Measurements from ENCODE around the gene KRT6B. TPM values are rescaled to one million over a fixed set of nuclear protein-coding genes. Genes with fewer than 3 reads are reported as not detected.

KRT6B gene
- total RNA-seq, 1 donor = not detected

DNA sequence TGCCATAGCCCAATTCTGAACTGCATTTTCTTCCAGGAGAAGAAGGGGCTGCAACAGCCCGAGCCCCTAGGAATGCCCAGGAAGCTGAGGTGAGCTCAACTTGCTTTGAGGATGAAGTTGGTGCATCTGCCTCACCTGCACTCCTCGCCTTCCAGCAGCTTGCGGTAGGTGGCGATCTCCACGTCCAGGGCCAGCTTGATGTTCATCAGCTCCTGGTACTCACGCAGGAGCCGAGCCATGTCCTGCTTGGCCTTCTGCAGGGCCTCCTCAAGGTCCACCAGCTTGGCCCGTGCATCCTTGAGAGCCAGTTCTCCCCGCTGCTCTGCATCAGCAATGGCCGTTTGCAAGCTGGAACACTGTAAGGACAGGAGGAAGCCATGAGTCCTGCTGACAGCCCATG, 23.8 kb downstream of the KRT6B start:
- H3K4me3 ChIP-seq (ENCODE audit: low read depth, low read length) = no peak overlapping the region
- DNase-seq (ENCODE audit: low read depth) = no peak
- no peak for TF ChIP-seq CTCF (IDR thresholded peaks at IDR 0.05; ENCODE audit: insufficient read depth, low read length)

GRCh38 chr12:52427083-52427482, 24.9 kb downstream of the KRT6B start:
- no peak for DNase-seq (ENCODE audit: low read depth)
- H3K4me3 ChIP-seq (ENCODE audit: low read depth, low read length) = no peak overlapping the region
- TF ChIP-seq CTCF (IDR thresholded peaks at IDR 0.05; ENCODE audit: insufficient read depth, low read length) = no peak

- DNase-seq (ENCODE audit: low read depth) = no peak
- TF ChIP-seq CTCF (IDR thresholded peaks at IDR 0.05; ENCODE audit: insufficient read depth, low read length) = no peak
Measured at GRCh38 chr12:52426034-52426433, 25.9 kb downstream of the KRT6B start.

DNA sequence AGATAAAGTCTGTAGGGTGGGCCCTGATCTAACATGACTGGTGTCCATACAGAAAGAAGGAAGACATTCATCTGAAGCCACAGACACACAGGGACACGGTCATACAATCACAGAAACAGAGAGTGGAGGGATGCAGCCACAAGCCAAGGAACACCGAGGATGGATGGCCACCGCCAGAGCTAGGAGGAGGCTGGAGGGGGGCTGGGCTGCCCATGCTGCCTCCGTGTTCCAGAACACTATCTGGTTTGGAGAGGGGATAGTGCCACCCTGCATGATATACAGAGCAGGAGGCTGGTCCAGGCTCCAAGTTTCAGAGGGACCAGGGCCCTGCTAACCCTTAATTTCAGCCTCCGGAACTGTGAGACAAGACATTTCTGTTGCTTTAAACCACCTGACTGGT, 26.5 kb downstream of the KRT6B start:
- no peak overlapping the region for H3K4me3 ChIP-seq (ENCODE audit: low read depth, low read length)
- no peak for TF ChIP-seq CTCF (IDR thresholded peaks at IDR 0.05; ENCODE audit: insufficient read depth, low read length)
- no peak for DNase-seq (ENCODE audit: low read depth)

More at GRCh38 chr12:52426034-52426433, 25.9 kb downstream of the KRT6B start:
- H3K4me3 ChIP-seq (ENCODE audit: low read depth, low read length) = no peak overlapping the region

- no peak for DNase-seq (ENCODE audit: low read depth)
- TF ChIP-seq CTCF (IDR thresholded peaks at IDR 0.05; ENCODE audit: insufficient read depth, low read length) = no peak
- H3K4me3 ChIP-seq (ENCODE audit: low read depth, low read length) = no peak overlapping the region
Measured at GRCh38 chr12:52423661-52424500, 28.1 kb downstream of the KRT6B start.

GRCh38 chr12:52423035-52423434, 28.9 kb downstream of the KRT6B start:
- H3K4me3 ChIP-seq (ENCODE audit: low read depth, low read length) = no peak overlapping the region
- no peak for TF ChIP-seq CTCF (IDR thresholded peaks at IDR 0.05; ENCODE audit: insufficient read depth, low read length)
- no peak for DNase-seq (ENCODE audit: low read depth)
